Measurements from ENCODE around the gene CTNS.

CTNS gene

GRCh38 chr17:3657874-3658783 lies 21.6 kb downstream of the CTNS start:
- FAIRE-seq: no peak

GRCh38 chr17:3658784-3659449 lies 22.4 kb downstream of the CTNS start:
- FAIRE-seq (no peak), DNase-seq (ENCODE audit: low spot score) (no peak)

More at GRCh38 chr17:3657874-3658783, 21.6 kb downstream of the CTNS start:
- DNase-seq (ENCODE audit: low spot score): no peak

GRCh38 chr17:3659541-3660111 lies 23.1 kb downstream of the CTNS start:
- FAIRE-seq (no peak), DNase-seq (ENCODE audit: low spot score) (peak; percentile 60)

- DNase-seq (ENCODE audit: low spot score) (no peak), FAIRE-seq (no peak)
Observed at GRCh38 chr17:3660311-3660891, 23.8 kb downstream of the CTNS start.

- no peak for DNase-seq (ENCODE audit: low spot score)
- FAIRE-seq: no peak
Observed at GRCh38 chr17:3663102-3664011, 26.8 kb downstream of the CTNS start.

- FAIRE-seq: no peak
Observed at GRCh38 chr17:3665834-3666233, 29.3 kb downstream of the CTNS start.

GRCh38 chr17:3666516-3666915 lies 30.0 kb downstream of the CTNS start:
- DNase-seq (ENCODE audit: low spot score) (no peak), FAIRE-seq (no peak)

More at GRCh38 chr17:3665834-3666233, 29.3 kb downstream of the CTNS start:
- DNase-seq (ENCODE audit: low spot score): no peak

GRCh38 chr17:3667366-3668278 lies 31.1 kb downstream of the CTNS start:
- DNase-seq (ENCODE audit: low spot score) (peak; percentile 79), FAIRE-seq (peak; percentile 51)

GRCh38 chr17:3668279-3669084 lies 31.9 kb downstream of the CTNS start, which contains the start of the genes EMC6 and TAX1BP3:
EMC6 (plus strand) TSS chr17:3668812; CDS start chr17:3669147, 335 bp downstream.
TAX1BP3 (minus strand) TSS chr17:3668578; CDS start chr17:3668526, 52 bp downstream.
- DNase-seq (ENCODE audit: low spot score) (peak; percentile 92), FAIRE-seq (peak; percentile 48)

- FAIRE-seq: no peak
- DNase-seq (ENCODE audit: low spot score): no peak
Observed at GRCh38 chr17:3669085-3669347, 32.5 kb downstream of the CTNS start.

- DNase-seq (ENCODE audit: low spot score) (no peak), FAIRE-seq (no peak)
Observed at GRCh38 chr17:3669548-3669947, 33.0 kb downstream of the CTNS start.

- FAIRE-seq (no peak), DNase-seq (ENCODE audit: low spot score) (no peak)
Observed at GRCh38 chr17:3672571-3672970, 36.0 kb downstream of the CTNS start.

- DNase-seq (ENCODE audit: low spot score) (no peak), FAIRE-seq (no peak)
Observed at GRCh38 chr17:3675886-3676285, 39.3 kb downstream of the CTNS start.

GRCh38 chr17:3678095-3678820 lies 41.7 kb downstream of the CTNS start:
- no peak for DNase-seq (ENCODE audit: low spot score)
- FAIRE-seq: no peak

- no peak for FAIRE-seq
- DNase-seq (ENCODE audit: low spot score): no peak
Observed at GRCh38 chr17:3678821-3679530, 42.4 kb downstream of the CTNS start.

- no peak for FAIRE-seq
- no peak for DNase-seq (ENCODE audit: low spot score)
Observed at GRCh38 chr17:3679531-3680126, 43.1 kb downstream of the CTNS start.

GRCh38 chr17:3681057-3681456 lies 44.5 kb downstream of the CTNS start:
- FAIRE-seq (no peak), DNase-seq (ENCODE audit: low spot score) (no peak)
